ENCODE measurements around the gene RALGAPA1. TPM values are rescaled to one million over a fixed set of nuclear protein-coding genes. Genes with fewer than 3 reads are reported as not detected.

Gene RALGAPA1
- total and polyA plus RNA-seq, 2 experiments from 2014 or later = 21.9 to 27.3 TPM

DNA sequence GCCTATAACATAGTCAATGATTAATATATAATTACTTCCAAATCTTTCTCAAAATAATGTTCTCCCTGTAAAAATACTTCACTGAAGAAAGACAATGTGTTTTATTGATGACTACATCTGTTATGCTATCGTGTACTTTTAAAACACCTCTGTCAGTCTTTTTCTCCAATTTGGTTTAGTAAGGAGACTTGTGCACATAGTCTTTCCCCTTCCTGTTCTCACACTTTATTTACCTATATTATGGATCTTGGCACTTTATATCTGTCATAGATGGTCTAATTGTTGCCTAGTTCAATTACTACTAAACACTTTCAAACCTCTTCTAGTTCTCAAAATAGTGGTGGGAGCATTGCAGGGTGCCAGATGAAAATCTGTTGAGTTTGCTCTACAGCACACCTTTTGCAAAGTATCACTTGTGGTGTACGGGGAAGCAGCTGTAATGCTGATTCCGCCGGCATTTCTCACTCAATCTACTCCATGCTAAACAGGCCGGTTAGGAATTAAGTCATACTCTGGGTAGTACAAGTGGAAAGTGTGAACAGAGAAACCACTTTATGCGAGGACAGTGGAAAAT lies 276.2 kb downstream of the RALGAPA1 start:
- Histone ChIP-seq H3K36me3 (ENCODE audit: insufficient read depth) (no peaks in the 10 kb centered on the region), H3K4me1 (ENCODE audit: insufficient read depth) (peaks cover 13% of the 10 kb centered on the region; the same call in 1 of the 2 replicates), H3K4me2 (peak overlapping the region; percentile 98), H3K27me3 (ENCODE audit: insufficient read depth) (peaks cover 90% of the 10 kb centered on the region), H3F3A (replicated peaks; ENCODE audit: low read depth) (0 out of 2 replicates have a peak, but pooled peaks cover 7% of the 10 kb centered on the region), H3K9me2 (ENCODE audit: insufficient read depth) (no peaks in the 10 kb centered on the region), H2AFZ (peak overlapping the region; percentile 98; the same call in 1 of the 2 replicates), H4K20me1 (replicated peaks; ENCODE audit: insufficient read depth) (peaks cover 6% of the 10 kb centered on the region), H3K27ac (ENCODE audit: low read depth) (no peak overlapping the region), H3K4me3 (peak overlapping the region; percentile 80), H3K79me2 (replicated peaks; ENCODE audit: insufficient read depth) (no peaks in the 10 kb centered on the region)
- peaks cover 4% of the 10 kb centered on the region; the same call in 1 of the 3 replicates for H3K4me1 Mint-ChIP-seq
- TF ChIP-seq CREB1 (CRISPR knock-in tag; IDR thresholded peaks at IDR 0.05; ENCODE audit: low read depth) = no peak
- TF ChIP-seq EZH2 (IDR thresholded peaks at IDR 0.05; ENCODE audit: low read depth, unreplicated experiment) = peak; percentile 72
- H3K27me3 Mint-ChIP-seq (ENCODE audit: insufficient read depth, low read depth, poor library complexity) = peaks cover 44% of the 10 kb centered on the region
- no peak overlapping the region for H3K27ac Mint-ChIP-seq
- H3K4me3 Mint-ChIP-seq = peak overlapping the region; percentile 77
- no peak for ATAC-seq
- no peak for DNase-seq (ENCODE audit: low spot score)
- no peaks in the 10 kb centered on the region for H3K9me3 Mint-ChIP-seq
- H3K36me3 Mint-ChIP-seq (ENCODE audit: low read depth) = no peaks in the 10 kb centered on the region

DNA sequence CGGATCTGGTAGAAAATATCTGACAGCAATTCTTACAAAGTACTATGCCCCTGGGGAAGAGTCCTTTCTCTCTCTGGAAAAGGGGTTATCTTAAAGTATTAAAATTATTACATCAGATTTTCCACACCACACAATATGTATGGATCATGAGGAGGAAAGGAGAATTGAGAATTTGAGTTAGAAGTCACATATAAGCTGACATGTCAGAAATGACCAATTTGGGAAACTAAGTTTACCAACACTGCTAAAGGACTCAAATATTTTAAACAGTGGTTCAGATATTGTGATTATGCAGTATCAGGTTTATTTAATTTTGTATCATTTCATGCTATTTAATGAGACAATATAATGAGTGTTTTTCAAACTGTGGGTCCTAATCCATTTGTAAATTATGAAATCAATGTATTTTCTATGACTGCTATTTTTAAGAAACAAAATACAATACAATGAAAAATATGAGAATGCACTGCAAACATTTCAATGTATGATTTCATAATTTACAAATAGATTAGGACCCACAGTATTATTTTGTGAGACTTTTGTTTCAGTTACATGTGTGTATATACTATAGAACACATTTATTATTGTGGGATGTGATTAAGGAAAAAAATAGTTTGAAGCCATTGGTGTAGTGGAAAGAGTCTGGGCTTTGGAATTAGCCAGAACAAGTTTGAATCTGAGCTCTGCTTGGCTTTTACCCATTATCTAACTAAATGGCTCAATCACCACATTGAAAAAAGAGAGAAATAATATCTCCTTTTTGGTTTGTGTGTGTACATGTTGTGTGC lies 276.9 kb downstream of the RALGAPA1 start:
- Mint-ChIP-seq H3K4me3 (no peak overlapping the region), H3K4me1 (peaks cover 4% of the 10 kb centered on the region; the same call in 1 of the 3 replicates), H3K27me3 (ENCODE audit: insufficient read depth, low read depth, poor library complexity) (peaks cover 44% of the 10 kb centered on the region), H3K27ac (no peak overlapping the region), H3K36me3 (ENCODE audit: low read depth) (no peaks in the 10 kb centered on the region), H3K9me3 (no peaks in the 10 kb centered on the region)
- H3K79me2 ChIP-seq (replicated peaks; ENCODE audit: insufficient read depth) = no peaks in the 10 kb centered on the region
- no peak overlapping the region for H3K27ac ChIP-seq (ENCODE audit: low read depth)
- peaks cover 13% of the 10 kb centered on the region; the same call in 1 of the 2 replicates for H3K4me1 ChIP-seq (ENCODE audit: insufficient read depth)
- DNase-seq (ENCODE audit: low spot score) = no peak
- no peak overlapping the region for H2AFZ ChIP-seq
- H3K27me3 ChIP-seq (ENCODE audit: insufficient read depth) = peaks cover 83% of the 10 kb centered on the region
- H3K4me2 ChIP-seq = no peak overlapping the region
- H3F3A ChIP-seq (replicated peaks; ENCODE audit: low read depth) = 0 out of 2 replicates have a peak, but pooled peaks cover 7% of the 10 kb centered on the region
- H3K4me3 ChIP-seq = no peak overlapping the region; the same call in 1 of the 2 replicates
- TF ChIP-seq, protein P1, sequence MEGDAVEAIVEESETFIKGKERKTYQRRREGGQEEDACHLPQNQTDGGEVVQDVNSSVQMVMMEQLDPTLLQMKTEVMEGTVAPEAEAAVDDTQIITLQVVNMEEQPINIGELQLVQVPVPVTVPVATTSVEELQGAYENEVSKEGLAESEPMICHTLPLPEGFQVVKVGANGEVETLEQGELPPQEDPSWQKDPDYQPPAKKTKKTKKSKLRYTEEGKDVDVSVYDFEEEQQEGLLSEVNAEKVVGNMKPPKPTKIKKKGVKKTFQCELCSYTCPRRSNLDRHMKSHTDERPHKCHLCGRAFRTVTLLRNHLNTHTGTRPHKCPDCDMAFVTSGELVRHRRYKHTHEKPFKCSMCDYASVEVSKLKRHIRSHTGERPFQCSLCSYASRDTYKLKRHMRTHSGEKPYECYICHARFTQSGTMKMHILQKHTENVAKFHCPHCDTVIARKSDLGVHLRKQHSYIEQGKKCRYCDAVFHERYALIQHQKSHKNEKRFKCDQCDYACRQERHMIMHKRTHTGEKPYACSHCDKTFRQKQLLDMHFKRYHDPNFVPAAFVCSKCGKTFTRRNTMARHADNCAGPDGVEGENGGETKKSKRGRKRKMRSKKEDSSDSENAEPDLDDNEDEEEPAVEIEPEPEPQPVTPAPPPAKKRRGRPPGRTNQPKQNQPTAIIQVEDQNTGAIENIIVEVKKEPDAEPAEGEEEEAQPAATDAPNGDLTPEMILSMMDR (conservative IDR thresholded peaks at IDR 0.05; ENCODE audit: low read depth in 2 of 2) = no peak
- TF ChIP-seq, protein P2, sequence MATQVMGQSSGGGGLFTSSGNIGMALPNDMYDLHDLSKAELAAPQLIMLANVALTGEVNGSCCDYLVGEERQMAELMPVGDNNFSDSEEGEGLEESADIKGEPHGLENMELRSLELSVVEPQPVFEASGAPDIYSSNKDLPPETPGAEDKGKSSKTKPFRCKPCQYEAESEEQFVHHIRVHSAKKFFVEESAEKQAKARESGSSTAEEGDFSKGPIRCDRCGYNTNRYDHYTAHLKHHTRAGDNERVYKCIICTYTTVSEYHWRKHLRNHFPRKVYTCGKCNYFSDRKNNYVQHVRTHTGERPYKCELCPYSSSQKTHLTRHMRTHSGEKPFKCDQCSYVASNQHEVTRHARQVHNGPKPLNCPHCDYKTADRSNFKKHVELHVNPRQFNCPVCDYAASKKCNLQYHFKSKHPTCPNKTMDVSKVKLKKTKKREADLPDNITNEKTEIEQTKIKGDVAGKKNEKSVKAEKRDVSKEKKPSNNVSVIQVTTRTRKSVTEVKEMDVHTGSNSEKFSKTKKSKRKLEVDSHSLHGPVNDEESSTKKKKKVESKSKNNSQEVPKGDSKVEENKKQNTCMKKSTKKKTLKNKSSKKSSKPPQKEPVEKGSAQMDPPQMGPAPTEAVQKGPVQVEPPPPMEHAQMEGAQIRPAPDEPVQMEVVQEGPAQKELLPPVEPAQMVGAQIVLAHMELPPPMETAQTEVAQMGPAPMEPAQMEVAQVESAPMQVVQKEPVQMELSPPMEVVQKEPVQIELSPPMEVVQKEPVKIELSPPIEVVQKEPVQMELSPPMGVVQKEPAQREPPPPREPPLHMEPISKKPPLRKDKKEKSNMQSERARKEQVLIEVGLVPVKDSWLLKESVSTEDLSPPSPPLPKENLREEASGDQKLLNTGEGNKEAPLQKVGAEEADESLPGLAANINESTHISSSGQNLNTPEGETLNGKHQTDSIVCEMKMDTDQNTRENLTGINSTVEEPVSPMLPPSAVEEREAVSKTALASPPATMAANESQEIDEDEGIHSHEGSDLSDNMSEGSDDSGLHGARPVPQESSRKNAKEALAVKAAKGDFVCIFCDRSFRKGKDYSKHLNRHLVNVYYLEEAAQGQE (IDR thresholded peaks at IDR 0.05; ENCODE audit: unreplicated experiment) = no peak
- TF ChIP-seq NANOG (IDR thresholded peaks at IDR 0.05; ENCODE audit: borderline replicate concordance) (no peak), ZNF331 (CRISPR knock-in tag; IDR thresholded peaks at IDR 0.05; ENCODE audit: low read depth) (no peak), ZNF114 (CRISPR knock-in tag; IDR thresholded peaks at IDR 0.05) (no peak), STAT1 (IDR thresholded peaks at IDR 0.05; ENCODE audit: unreplicated experiment) (no peak), POLR2AphosphoS5 (IDR thresholded peaks at IDR 0.05; ENCODE audit: low read depth) (no peak), EZH2 (IDR thresholded peaks at IDR 0.05; ENCODE audit: low read depth, unreplicated experiment) (no peak)
- H4K20me1 ChIP-seq (replicated peaks; ENCODE audit: insufficient read depth) = peaks cover 6% of the 10 kb centered on the region
- H3K36me3 ChIP-seq (ENCODE audit: insufficient read depth) = no peaks in the 10 kb centered on the region
- H3K9me2 ChIP-seq (ENCODE audit: insufficient read depth) = no peaks in the 10 kb centered on the region
- no peak for ATAC-seq

Measured in GM23338 (cell line).